Parathyroid adenoma (tissue), 2 donors: ENCODE measurements around the gene ZNF236.

Experiments used
- H2AFZ ChIP-seq: fragments of 300-600 bp; sonication (generic); one replicate; pipeline ENCODE4 v1.7.0; 2017; ENCODE audit warnings: antibody characterized with exemption, mild to moderate bottlenecking
- H3K27ac ChIP-seq: fragments of 300-600 bp; sonication (generic); one replicate; pipeline ENCODE4 v1.7.0; 2017
- H3K27me3 ChIP-seq: fragments of 300-600 bp; sonication (generic); one replicate; pipeline ENCODE4 v1.7.0; 2017; ENCODE audit warnings: low read length; ENCODE audit not compliant: control insufficient read depth, insufficient read depth
- H3K36me3 ChIP-seq: fragments of 300-600 bp; sonication (generic); one replicate; pipeline ENCODE4 v1.7.0; 2017; ENCODE audit warnings: low read length; ENCODE audit not compliant: control insufficient read depth, insufficient read depth
- H3K4me1 ChIP-seq: fragments of 300-600 bp; sonication (generic); one replicate; pipeline ENCODE4 v1.7.0; 2017; ENCODE audit warnings: control low read depth
- H3K4me2 ChIP-seq: fragments of 300-600 bp; sonication (generic); one replicate; pipeline ENCODE4 v1.7.0; 2017; ENCODE audit warnings: low read length
- H3K4me3 ChIP-seq: fragments of 300-600 bp; sonication (generic); one replicate; pipeline ENCODE4 v1.7.0; 2017; ENCODE audit warnings: low read depth, low read length
- H3K79me2 ChIP-seq: fragments of 300-600 bp; sonication (generic); one replicate; pipeline ENCODE4 v1.7.0; 2017; ENCODE audit warnings: control low read depth
- H3K9ac ChIP-seq: fragments of 300-600 bp; sonication (generic); one replicate; pipeline ENCODE4 v1.7.0; 2017; ENCODE audit warnings: mild to moderate bottlenecking
- H3K9me3 ChIP-seq: fragments of 300-600 bp; sonication (generic); one replicate; pipeline ENCODE4 v1.7.0; 2017; ENCODE audit warnings: low read length; ENCODE audit not compliant: control insufficient read depth
- TF ChIP-seq, protein P1 (sequence below): fragments of 300-600 bp; sonication (generic); IDR thresholded peaks from one replicate; pipeline ENCODE4 v1.7.0; 2017; ENCODE audit warnings: antibody characterized with exemption, mild to moderate bottlenecking
- donor health status: primary hyperparathyroidism.

Gene ZNF236

DNA sequence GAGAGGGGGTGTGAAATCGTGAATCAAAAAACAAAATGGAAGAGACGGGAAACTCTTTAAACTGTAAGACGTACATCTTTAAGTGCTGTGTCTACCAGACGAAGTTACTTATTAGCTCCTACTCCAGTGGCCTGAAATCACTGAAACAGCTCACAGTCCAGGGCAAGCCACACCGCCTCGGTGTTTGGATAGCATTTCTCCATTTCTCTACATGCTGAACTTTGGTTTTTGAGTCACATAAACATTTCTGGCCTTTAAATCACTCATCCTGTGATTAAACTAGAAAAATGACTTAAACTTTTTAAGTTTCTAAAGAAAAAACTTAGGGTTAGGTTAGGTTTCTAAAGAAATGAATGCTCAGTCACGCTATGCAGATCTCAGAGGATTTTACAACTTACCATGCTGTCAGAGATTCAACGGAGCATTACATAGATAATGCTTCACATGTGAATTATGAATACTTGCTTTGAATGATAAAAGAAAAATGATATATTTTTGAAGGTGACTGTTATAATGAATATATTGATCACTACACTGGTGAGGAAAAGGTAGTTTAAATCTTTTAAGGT is 171.8 kb downstream of the ZNF236 start:
- no peaks in the 10 kb centered on the region for H3K27me3 ChIP-seq
- H3K4me3 ChIP-seq = no peak overlapping the region
- H3K79me2 ChIP-seq = peaks cover 5% of the 10 kb centered on the region
- no peak overlapping the region for H2AFZ ChIP-seq
- H3K9ac ChIP-seq = no peak overlapping the region
- H3K36me3 ChIP-seq = no peaks in the 10 kb centered on the region
- H3K4me1 ChIP-seq = peaks cover 43% of the 10 kb centered on the region
- TF ChIP-seq, protein P1, sequence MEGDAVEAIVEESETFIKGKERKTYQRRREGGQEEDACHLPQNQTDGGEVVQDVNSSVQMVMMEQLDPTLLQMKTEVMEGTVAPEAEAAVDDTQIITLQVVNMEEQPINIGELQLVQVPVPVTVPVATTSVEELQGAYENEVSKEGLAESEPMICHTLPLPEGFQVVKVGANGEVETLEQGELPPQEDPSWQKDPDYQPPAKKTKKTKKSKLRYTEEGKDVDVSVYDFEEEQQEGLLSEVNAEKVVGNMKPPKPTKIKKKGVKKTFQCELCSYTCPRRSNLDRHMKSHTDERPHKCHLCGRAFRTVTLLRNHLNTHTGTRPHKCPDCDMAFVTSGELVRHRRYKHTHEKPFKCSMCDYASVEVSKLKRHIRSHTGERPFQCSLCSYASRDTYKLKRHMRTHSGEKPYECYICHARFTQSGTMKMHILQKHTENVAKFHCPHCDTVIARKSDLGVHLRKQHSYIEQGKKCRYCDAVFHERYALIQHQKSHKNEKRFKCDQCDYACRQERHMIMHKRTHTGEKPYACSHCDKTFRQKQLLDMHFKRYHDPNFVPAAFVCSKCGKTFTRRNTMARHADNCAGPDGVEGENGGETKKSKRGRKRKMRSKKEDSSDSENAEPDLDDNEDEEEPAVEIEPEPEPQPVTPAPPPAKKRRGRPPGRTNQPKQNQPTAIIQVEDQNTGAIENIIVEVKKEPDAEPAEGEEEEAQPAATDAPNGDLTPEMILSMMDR = no peak
- no peak overlapping the region for H3K4me2 ChIP-seq
- H3K27ac ChIP-seq = no peak overlapping the region
- no peaks in the 10 kb centered on the region for H3K9me3 ChIP-seq

DNA sequence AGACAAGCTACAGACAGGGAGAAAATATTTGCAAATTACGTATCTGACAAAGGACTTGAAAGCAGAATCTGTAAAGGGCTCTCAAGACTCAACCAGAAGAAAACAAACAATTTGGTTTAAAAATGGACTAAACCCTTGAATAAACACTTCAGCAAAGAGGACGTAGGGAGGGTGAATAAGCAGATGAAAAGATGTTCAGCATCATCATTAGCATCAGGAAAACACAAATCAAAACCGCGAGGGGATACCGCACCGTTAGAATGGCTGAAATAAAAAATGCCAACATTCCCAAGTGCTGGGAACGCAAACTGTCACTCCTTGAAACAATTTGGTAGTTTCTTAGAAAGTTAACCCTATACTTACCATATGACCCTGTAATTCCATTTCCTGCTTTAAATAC is 173.5 kb downstream of the ZNF236 start:
- Histone ChIP-seq H3K27ac (no peak overlapping the region), H3K9me3 (no peaks in the 10 kb centered on the region), H3K9ac (no peak overlapping the region), H3K36me3 (no peaks in the 10 kb centered on the region), H3K4me1 (peaks cover 31% of the 10 kb centered on the region), H3K4me3 (no peak overlapping the region), H3K4me2 (no peak overlapping the region), H3K79me2 (peaks cover 3% of the 10 kb centered on the region), H3K27me3 (no peaks in the 10 kb centered on the region), H2AFZ (no peak overlapping the region)
- TF ChIP-seq, protein P1 = no peak

DNA sequence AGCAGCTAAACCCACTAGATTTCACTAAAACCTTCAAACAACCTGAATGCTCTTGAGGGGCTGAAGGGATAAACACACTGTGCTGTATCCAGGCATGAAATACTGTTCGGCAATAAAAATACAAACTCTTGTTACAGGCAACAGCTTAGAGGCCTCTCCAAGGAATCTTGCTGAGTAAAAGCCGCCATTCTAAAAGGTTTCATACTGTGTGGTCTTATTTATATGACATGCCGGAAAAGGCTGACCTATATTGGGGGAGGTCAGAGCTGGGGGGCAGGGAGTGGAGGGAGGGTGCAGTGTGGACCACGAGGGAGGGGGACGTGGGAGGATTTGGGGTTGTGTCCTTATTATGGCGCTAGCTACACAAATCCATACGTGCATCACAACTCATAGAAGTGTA is 174.1 kb downstream of the ZNF236 start:
- Histone ChIP-seq H3K4me1 (peaks cover 26% of the 10 kb centered on the region), H3K27ac (no peak overlapping the region), H3K4me2 (no peak overlapping the region), H3K9me3 (no peaks in the 10 kb centered on the region), H2AFZ (no peak overlapping the region), H3K36me3 (no peaks in the 10 kb centered on the region), H3K4me3 (no peak overlapping the region), H3K9ac (no peak overlapping the region), H3K27me3 (no peaks in the 10 kb centered on the region), H3K79me2 (peaks cover 3% of the 10 kb centered on the region)
- TF ChIP-seq, protein P1 = no peak

DNA sequence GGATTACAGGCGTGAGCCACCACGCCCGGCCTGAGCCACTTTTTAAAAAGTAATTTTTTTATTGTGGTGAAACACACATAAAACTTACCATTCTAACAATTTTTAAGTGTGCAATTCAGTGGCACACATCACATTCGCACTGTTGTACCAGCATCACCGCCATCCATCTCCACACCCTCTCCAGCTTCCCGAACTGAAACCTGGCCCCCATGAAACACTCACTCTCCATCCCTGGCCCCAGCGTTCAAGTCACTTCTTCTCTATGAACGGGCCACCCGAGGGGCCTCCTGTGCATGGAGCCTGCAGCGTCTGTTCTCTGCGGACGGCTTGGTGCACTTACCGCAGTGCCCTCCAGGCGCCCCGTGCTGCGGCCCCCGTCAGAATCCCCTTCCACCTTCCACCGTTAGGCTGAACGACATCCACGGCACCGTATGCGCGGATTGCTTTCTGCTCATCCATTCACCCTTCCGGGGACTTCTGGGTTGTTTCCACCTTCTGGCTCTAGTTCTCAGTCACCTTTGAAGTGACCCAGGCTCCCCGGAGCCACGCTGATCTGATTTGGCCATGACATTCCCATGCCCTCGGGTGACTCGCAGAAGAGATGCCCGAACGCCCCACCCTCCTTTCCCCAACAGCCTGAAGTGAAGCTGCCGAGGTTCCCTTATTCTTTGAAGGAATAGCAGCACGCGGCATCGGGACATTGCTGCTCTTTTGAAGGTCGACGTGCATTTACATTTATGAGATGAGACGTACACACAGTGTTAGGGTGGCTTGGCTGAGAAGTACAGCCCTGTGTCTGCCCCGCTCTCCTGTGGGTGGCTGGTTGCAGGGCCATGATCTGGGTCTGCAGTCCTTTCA is 175.8 kb downstream of the ZNF236 start:
- H3K9ac ChIP-seq = no peak overlapping the region
- H3K36me3 ChIP-seq = no peaks in the 10 kb centered on the region
- H3K4me1 ChIP-seq = peaks cover 10% of the 10 kb centered on the region
- no peaks in the 10 kb centered on the region for H3K9me3 ChIP-seq
- no peak overlapping the region for H2AFZ ChIP-seq
- H3K27ac ChIP-seq = no peak overlapping the region
- no peak overlapping the region for H3K4me3 ChIP-seq
- H3K27me3 ChIP-seq = no peaks in the 10 kb centered on the region
- H3K4me2 ChIP-seq = no peak overlapping the region
- H3K79me2 ChIP-seq = peaks cover 3% of the 10 kb centered on the region
- TF ChIP-seq, protein P1 = no peak
